ES-I3 (cell line): Measurements from ENCODE around the gene FBXO4.
"Not testable (repeated sequence)": the region's sequence is repeated elsewhere in the genome, so short reads cannot be mapped to it uniquely, and the experiment has no call there.

Experiments used
- H3K36me3 ChIP-seq: 2 replicates; pipeline ENCODE4 v1.6.1; 2013; ENCODE audit warnings: mild to moderate bottlenecking, low read length, control low read depth, moderate library complexity; ENCODE audit not compliant: insufficient read depth
- H3K4me1 ChIP-seq: 2 replicates; pipeline ENCODE4 v1.6.1; 2013; ENCODE audit warnings: mild to moderate bottlenecking, control low read depth, low read length; ENCODE audit not compliant: insufficient read depth
- H3K9ac ChIP-seq: 2 replicates; pipeline ENCODE4 v1.6.1; 2013; ENCODE audit warnings: low read depth, mild to moderate bottlenecking, low read length, moderate library complexity
- H3K9me3 ChIP-seq: 2 replicates; pipeline ENCODE4 v1.6.1; 2013; ENCODE audit warnings: mild to moderate bottlenecking, low read length, moderate library complexity; ENCODE audit not compliant: control insufficient read depth, insufficient read depth

FBXO4 gene

GRCh38 chr5:41945332-41945955 is 20.4 kb downstream of the FBXO4 start:
- not testable (repeated sequence) for H3K4me1 ChIP-seq, H3K36me3 ChIP-seq, H3K9ac ChIP-seq, H3K9me3 ChIP-seq

DNA sequence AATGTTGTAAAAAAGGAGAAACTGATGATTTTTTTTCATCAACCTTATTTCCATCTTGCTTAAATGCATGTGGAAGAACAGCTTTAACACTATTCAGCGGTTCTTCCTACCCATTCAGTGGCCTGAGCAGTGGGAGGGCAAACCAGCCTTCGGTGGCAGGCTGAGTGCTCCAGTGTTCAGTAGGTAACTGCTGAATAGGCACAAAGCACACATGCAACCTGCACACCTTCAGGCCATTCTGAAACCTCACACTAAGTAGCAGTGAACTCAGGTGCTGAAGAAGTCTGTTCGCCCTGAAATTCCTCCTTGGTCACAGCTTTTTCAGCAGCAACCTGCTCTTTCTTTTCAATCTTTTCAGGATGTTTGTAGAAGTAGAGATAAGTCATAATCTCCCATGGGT is 26.1 kb downstream of the FBXO4 start:
- no peaks in the 10 kb centered on the region for H3K4me1 ChIP-seq
- H3K9me3 ChIP-seq = no peaks in the 10 kb centered on the region
- H3K9ac ChIP-seq = no peak overlapping the region
- H3K36me3 ChIP-seq = no peaks in the 10 kb centered on the region

DNA sequence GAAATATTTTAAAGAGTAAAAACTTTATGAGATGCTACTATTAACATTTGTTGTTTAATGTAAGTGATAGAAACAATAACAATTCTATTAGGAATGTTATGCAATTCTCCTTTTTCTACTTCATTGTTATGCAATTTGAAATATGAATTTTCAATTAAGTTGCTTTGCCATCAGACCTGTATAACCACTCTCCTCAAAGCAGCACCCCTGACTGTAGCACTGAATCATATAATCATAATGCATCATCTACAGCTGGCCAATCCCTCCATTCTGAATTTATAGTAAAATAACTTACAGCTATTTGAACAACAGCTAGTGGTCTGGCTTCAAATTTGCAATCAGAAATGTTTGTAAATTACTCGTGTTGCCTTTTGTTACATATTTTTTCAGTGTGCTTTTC is 29.2 kb downstream of the FBXO4 start:
- Histone ChIP-seq H3K9me3 (no peaks in the 10 kb centered on the region), H3K9ac (no peak overlapping the region), H3K36me3 (no peaks in the 10 kb centered on the region), H3K4me1 (no peaks in the 10 kb centered on the region)

- Histone ChIP-seq H3K4me1 (no peaks in the 10 kb centered on the region), H3K9me3 (no peaks in the 10 kb centered on the region), H3K36me3 (no peaks in the 10 kb centered on the region), H3K9ac (no peak overlapping the region)
These were observed 30.4 kb downstream of the FBXO4 start for GRCh38 chr5:41955432-41956024.

DNA sequence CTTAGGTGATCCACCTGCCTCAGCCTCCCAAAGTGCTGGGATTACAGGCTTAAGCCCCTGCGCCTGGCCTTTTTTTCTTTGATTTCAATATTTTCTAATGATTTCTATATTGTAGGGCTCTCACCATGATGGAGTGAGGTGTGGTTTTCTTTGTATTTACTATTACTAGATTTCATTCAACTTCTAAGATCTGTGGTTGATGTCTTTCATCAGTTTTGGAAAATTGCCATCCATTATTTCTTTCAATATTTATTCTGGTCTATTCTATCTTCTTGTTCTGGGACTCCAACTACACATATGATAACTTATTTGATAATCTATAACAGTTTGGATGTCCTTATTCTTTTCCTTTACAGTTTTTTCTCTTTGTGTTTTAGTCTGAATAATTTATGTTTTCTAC is 31.9 kb downstream of the FBXO4 start:
- no peak overlapping the region for H3K9ac ChIP-seq
- H3K9me3 ChIP-seq = 0 out of 2 replicates have a peak, but pooled peaks cover 3% of the 10 kb centered on the region
- no peaks in the 10 kb centered on the region for H3K36me3 ChIP-seq
- no peaks in the 10 kb centered on the region for H3K4me1 ChIP-seq

- H3K36me3 ChIP-seq = no peaks in the 10 kb centered on the region
- H3K4me1 ChIP-seq = no peaks in the 10 kb centered on the region
- 0 out of 2 replicates have a peak, but pooled peaks cover 3% of the 10 kb centered on the region for H3K9me3 ChIP-seq
- no peak overlapping the region for H3K9ac ChIP-seq
These were observed 35.4 kb downstream of the FBXO4 start for GRCh38 chr5:41960481-41960880.

GRCh38 chr5:41961736-41962135 is 36.7 kb downstream of the FBXO4 start:
- Histone ChIP-seq H3K36me3 (no peaks in the 10 kb centered on the region), H3K9me3 (0 out of 2 replicates have a peak, but pooled peaks cover 3% of the 10 kb centered on the region), H3K4me1 (no peaks in the 10 kb centered on the region), H3K9ac (no peak overlapping the region)

GRCh38 chr5:41962491-41962890 is 37.4 kb downstream of the FBXO4 start:
- H3K4me1 ChIP-seq = no peaks in the 10 kb centered on the region
- H3K9me3 ChIP-seq = 0 out of 2 replicates have a peak, but pooled peaks cover 3% of the 10 kb centered on the region
- H3K9ac ChIP-seq = no peak overlapping the region
- H3K36me3 ChIP-seq = no peaks in the 10 kb centered on the region

DNA sequence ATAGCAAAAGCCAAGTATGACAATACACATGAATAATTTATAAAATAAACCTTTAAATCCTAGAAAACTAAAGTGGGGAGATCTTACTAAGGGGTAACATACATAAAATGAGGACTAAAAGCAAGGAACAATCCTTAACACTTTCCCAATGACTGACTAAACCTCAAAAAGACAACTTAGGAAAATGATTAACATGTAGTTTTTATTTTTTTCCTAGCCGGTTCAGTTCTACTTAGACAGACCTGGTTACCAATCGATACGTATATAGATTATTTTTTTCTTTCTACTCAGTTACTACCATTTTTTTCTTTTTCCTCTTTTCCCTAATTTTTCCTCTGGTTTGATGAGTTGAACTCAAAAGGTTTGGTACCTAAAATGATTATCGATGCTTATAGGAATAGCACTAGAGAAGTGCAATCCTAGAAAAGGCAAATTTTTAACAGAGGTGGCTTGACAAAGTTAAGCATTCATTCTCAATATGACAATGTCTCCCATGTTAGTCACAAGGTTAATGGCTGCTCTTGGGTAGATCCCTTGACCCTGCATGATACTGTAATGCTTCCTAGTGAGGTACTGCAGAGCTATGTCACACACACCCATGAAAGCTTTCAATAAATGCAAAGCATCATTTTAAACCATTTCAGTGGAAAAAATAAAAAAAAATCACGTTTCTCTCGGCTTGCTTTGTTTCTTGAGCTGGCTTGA is 41.5 kb downstream of the FBXO4 start:
- no peaks in the 10 kb centered on the region for H3K9me3 ChIP-seq
- H3K9ac ChIP-seq = no peak overlapping the region
- H3K4me1 ChIP-seq = no peaks in the 10 kb centered on the region
- no peaks in the 10 kb centered on the region for H3K36me3 ChIP-seq

DNA sequence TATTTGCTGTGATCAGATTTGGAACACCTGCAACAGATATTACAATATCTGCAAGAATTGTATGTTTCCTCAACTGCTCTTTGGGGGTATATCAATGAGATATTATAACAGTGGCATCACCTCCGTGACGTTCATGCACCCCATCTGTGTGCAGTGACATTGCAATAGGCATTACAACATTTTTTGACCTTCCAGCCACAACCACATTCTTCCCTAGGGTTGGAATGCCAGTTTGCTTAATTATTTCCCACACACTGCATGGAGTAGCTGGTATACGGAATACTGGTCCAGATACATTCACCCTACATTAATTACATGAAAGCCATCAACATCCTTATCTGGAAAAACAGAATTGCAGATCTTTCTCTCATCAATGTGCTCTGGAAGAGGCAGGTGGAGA is 42.3 kb downstream of the FBXO4 start:
- Histone ChIP-seq H3K36me3 (no peaks in the 10 kb centered on the region), H3K9ac (no peak overlapping the region), H3K9me3 (no peaks in the 10 kb centered on the region), H3K4me1 (no peaks in the 10 kb centered on the region)

GRCh38 chr5:41968153-41968723 is 43.2 kb downstream of the FBXO4 start:
- no peaks in the 10 kb centered on the region for H3K36me3 ChIP-seq
- H3K4me1 ChIP-seq = no peaks in the 10 kb centered on the region
- no peak overlapping the region for H3K9ac ChIP-seq

DNA sequence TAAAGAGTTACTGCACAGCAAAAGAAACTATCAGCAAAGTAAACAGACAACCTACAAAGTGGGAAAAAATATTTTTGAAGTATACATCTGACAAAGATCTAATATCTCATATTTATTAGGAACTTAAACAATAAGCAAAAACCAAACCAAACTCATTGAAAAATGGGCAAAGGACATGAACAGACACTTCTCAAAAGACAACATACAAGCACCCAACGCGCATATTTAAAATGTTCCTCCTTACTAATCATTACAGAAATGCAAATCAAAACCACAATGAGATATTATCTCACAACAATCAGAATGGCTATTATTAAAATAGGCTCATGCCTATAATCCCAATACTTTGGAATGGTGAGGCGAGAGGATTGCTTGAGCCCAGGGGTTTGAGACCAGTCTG is 48.0 kb downstream of the FBXO4 start:
- Histone ChIP-seq H3K4me1 (no peaks in the 10 kb centered on the region), H3K36me3 (no peaks in the 10 kb centered on the region), H3K9ac (no peak overlapping the region), H3K9me3 (peaks cover 4% of the 10 kb centered on the region; the same call in 1 of the 2 replicates)

More at GRCh38 chr5:41968153-41968723, 43.2 kb downstream of the FBXO4 start:
- H3K9me3 ChIP-seq = no peaks in the 10 kb centered on the region

- Histone ChIP-seq H3K9ac (no peak overlapping the region), H3K9me3 (peaks cover 4% of the 10 kb centered on the region; the same call in 1 of the 2 replicates), H3K36me3 (no peaks in the 10 kb centered on the region), H3K4me1 (no peaks in the 10 kb centered on the region)
These were observed 48.8 kb downstream of the FBXO4 start for GRCh38 chr5:41973887-41974286.

DNA sequence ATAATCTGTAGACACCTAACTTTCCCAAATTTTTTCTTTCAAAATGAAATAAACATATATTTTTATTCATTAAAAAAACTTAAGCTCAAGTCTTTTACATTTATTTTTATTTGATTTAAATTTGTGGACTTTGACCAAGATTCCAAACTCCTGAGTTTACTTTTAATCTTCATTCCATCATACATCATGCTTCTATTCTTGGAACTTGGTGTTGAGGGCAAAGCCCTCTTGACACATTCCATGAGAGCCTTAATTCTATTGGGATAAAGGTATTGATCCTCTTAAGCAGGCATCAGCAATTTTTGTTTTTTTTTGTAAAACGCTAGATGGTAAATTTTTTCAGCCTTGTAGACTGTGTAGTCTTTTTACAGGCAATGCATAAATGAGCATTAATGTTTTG is 53.6 kb downstream of the FBXO4 start:
- no peaks in the 10 kb centered on the region for H3K4me1 ChIP-seq
- no peak overlapping the region for H3K9ac ChIP-seq
- no peaks in the 10 kb centered on the region for H3K36me3 ChIP-seq
- H3K9me3 ChIP-seq = peaks cover 4% of the 10 kb centered on the region; the same call in 1 of the 2 replicates
